H9 (cell line): Measurements from ENCODE around the gene SLTM. TPM values are rescaled to one million over a fixed set of nuclear protein-coding genes. Genes with fewer than 3 reads are reported as not detected.

Source experiments
- DNase-seq: peaks from one replicate; pipeline ENCODE4 v3.0.0-alpha.2; 2017
- H2AFZ ChIP-seq: one replicate; pipeline ENCODE4 v1.6.1; 2013; ENCODE audit warnings: mild to moderate bottlenecking, low read length, control low read depth, moderate library complexity
- H2AK5ac ChIP-seq: 2 replicates; pipeline ENCODE4 v1.6.1; 2013; ENCODE audit warnings: low read length, control low read depth, mixed read lengths; ENCODE audit not compliant: insufficient read length
- H2BK120ac ChIP-seq: one replicate; pipeline ENCODE4 v1.6.1; 2013; ENCODE audit warnings: low read depth, mild to moderate bottlenecking, low read length, control low read depth, inconsistent platforms; ENCODE audit not compliant: poor library complexity, severe bottlenecking
- H2BK12ac ChIP-seq: 2 replicates; pipeline ENCODE4 v1.6.1; 2013; ENCODE audit warnings: low read length, control low read depth, mixed read lengths, low read depth; ENCODE audit not compliant: insufficient read length
- H2BK15ac ChIP-seq: 2 replicates; pipeline ENCODE4 v1.6.1; 2013; ENCODE audit warnings: low read depth, low read length, control low read depth
- H2BK20ac ChIP-seq: one replicate; pipeline ENCODE4 v1.6.1; 2013; ENCODE audit warnings: low read depth, mild to moderate bottlenecking, low read length, control low read depth, inconsistent platforms; ENCODE audit not compliant: poor library complexity, severe bottlenecking
- H2BK5ac ChIP-seq: 2 replicates; pipeline ENCODE4 v1.6.1; 2013; ENCODE audit warnings: low read length, control low read depth, mixed read lengths; ENCODE audit not compliant: insufficient read length
- H3K14ac ChIP-seq: 2 replicates; pipeline ENCODE4 v1.6.1; 2013; ENCODE audit warnings: low read length, control low read depth; ENCODE audit not compliant: insufficient read depth
- H3K18ac ChIP-seq: 2 replicates; pipeline ENCODE4 v1.6.1; 2013; ENCODE audit warnings: low read depth, mild to moderate bottlenecking, mixed read lengths, low read length, control low read depth; ENCODE audit not compliant: insufficient read length
- H3K23ac ChIP-seq: 2 replicates; pipeline ENCODE4 v1.6.1; 2013; ENCODE audit warnings: low read length, control low read depth, mixed read lengths, low read depth; ENCODE audit not compliant: insufficient read length
- H3K23me2 ChIP-seq: 2 replicates; pipeline ENCODE4 v1.6.1; 2013; ENCODE audit warnings: low read depth, mild to moderate bottlenecking, mixed read lengths, low read length, control low read depth; ENCODE audit not compliant: insufficient read length, poor library complexity, severe bottlenecking
- H3K27ac ChIP-seq: 2 replicates; pipeline ENCODE4 v1.5.1; 2013; ENCODE audit warnings: low read length, control low read depth, mixed read lengths, low read depth; ENCODE audit not compliant: insufficient read length
- H3K27me3 ChIP-seq: 2 replicates; pipeline ENCODE4 v1.6.1; 2013; ENCODE audit warnings: low read length, control low read depth, inconsistent platforms; ENCODE audit not compliant: insufficient read depth
- H3K4ac ChIP-seq: 2 replicates; pipeline ENCODE4 v1.6.1; 2013; ENCODE audit warnings: low read depth, mild to moderate bottlenecking, control low read depth, inconsistent platforms, low read length, moderate library complexity
- H3K4me1 ChIP-seq: 2 replicates; pipeline ENCODE4 v1.6.1; 2013; ENCODE audit warnings: low read length, control low read depth, inconsistent platforms; ENCODE audit not compliant: insufficient read depth
- H3K4me2 ChIP-seq: 2 replicates; pipeline ENCODE4 v1.6.1; 2013; ENCODE audit warnings: low read length, control low read depth, mixed read lengths; ENCODE audit not compliant: insufficient read length, insufficient read depth
- H3K56ac ChIP-seq: 2 replicates; pipeline ENCODE4 v1.6.1; 2013; ENCODE audit warnings: low read depth, mild to moderate bottlenecking, mixed read lengths, low read length, control low read depth; ENCODE audit not compliant: insufficient read length
- H3K79me1 ChIP-seq: 2 replicates; pipeline ENCODE4 v1.6.1; 2013; ENCODE audit warnings: low read depth, mild to moderate bottlenecking, moderate library complexity, low read length, control low read depth, inconsistent platforms; ENCODE audit not compliant: insufficient read depth, poor library complexity, severe bottlenecking
- H3K79me2 ChIP-seq: 2 replicates; pipeline ENCODE4 v1.6.1; 2013; ENCODE audit warnings: low read length, control low read depth, inconsistent platforms; ENCODE audit not compliant: insufficient read depth
- H3K9ac ChIP-seq: 2 replicates; pipeline ENCODE4 v1.6.1; 2013; ENCODE audit warnings: low read length, control low read depth, mixed read lengths; ENCODE audit not compliant: insufficient read length; ENCODE audit errors: extremely low read depth
- H3K9me3 ChIP-seq: one replicate; pipeline ENCODE4 v1.6.1; 2013; ENCODE audit warnings: low read depth, low read length, inconsistent platforms; ENCODE audit not compliant: control insufficient read depth
- H3T11ph ChIP-seq: one replicate; pipeline ENCODE4 v1.6.1; 2013; ENCODE audit warnings: mild to moderate bottlenecking, low read length, control low read depth, inconsistent platforms
- H4K20me1 ChIP-seq: one replicate; pipeline ENCODE4 v1.6.1; 2013; ENCODE audit not compliant: control insufficient read depth, insufficient read length, insufficient read depth
- H4K5ac ChIP-seq: 2 replicates; pipeline ENCODE4 v1.6.1; 2013; ENCODE audit warnings: low read depth, mild to moderate bottlenecking, mixed read lengths, low read length, control low read depth; ENCODE audit not compliant: insufficient read length
- H4K8ac ChIP-seq: replicated peaks from 2 replicates; pipeline ENCODE4 v1.6.1; 2013; ENCODE audit warnings: low read length, control low read depth, mixed read lengths, low read depth; ENCODE audit not compliant: insufficient read length
- H4K91ac ChIP-seq: 2 replicates; pipeline ENCODE4 v1.6.1; 2013; ENCODE audit warnings: low read depth, mild to moderate bottlenecking, moderate library complexity, mixed read lengths, low read length, control low read depth; ENCODE audit not compliant: insufficient read length
- H3K27ac Mint-ChIP-seq, 3 experiments: 2 replicates in 2 of 3; 3 replicates in 1 of 3; pipeline ENCODE4 v1.8.0; 2020 to 2021; ENCODE audit warnings: mixed read lengths in 3 of 3, mild to moderate bottlenecking in 1 of 3, moderate library complexity in 1 of 3
- H3K27me3 Mint-ChIP-seq: 2 replicates; pipeline ENCODE4 v1.8.0; 2021; ENCODE audit warnings: low read depth, mild to moderate bottlenecking, moderate library complexity, mixed read lengths
- H3K36me3 Mint-ChIP-seq, 3 experiments: 2 replicates in 2 of 3; 3 replicates in 1 of 3; pipeline ENCODE4 v1.8.0; 2020 to 2021; ENCODE audit warnings: low read depth in 3 of 3, mixed read lengths in 3 of 3; ENCODE audit not compliant: insufficient read depth in 1 of 3
- H3K4me1 Mint-ChIP-seq, 2 experiments: 2 replicates each; pipeline ENCODE4 v1.8.0; 2020; ENCODE audit warnings: mixed read lengths in 2 of 2
- H3K4me3 Mint-ChIP-seq, 2 experiments: 2 replicates in 1 of 2; 3 replicates in 1 of 2; pipeline ENCODE4 v1.8.0; 2020 to 2021; ENCODE audit warnings: mild to moderate bottlenecking in 2 of 2, mixed read lengths in 2 of 2, moderate library complexity in 1 of 2
- H3K9me3 Mint-ChIP-seq, 2 experiments: 2 replicates in 1 of 2; 3 replicates in 1 of 2; pipeline ENCODE4 v1.8.0; 2020; ENCODE audit warnings: mild to moderate bottlenecking in 2 of 2, mixed read lengths in 2 of 2, moderate library complexity in 1 of 2
- CTCF ChIP-seq: fragments of 200-600 bp; sonication (generic); conservative IDR thresholded peaks from 3 replicates; pipeline ENCODE4 v1.8.0; 2021; ENCODE audit warnings: antibody characterized with exemption, mild to moderate bottlenecking
- WGBS: extraction: QIAGEN DNeasy Blood & Tissue Kit; methylation state at CpG from one replicate; pipeline ENCODE4 v1.1.7; 2013; ENCODE audit warnings: missing lambda C conversion rate, low lambda C conversion rate, mixed read lengths; ENCODE audit not compliant: insufficient read length; ENCODE audit errors: extremely low coverage; 5-methylcytosine and 5-hydroxymethylcytosine counted together
- total RNA-seq: library from RNA; stranded (reverse); gene quantifications from 2 replicates; pipeline ENCODE4 v1.2.1, GENCODE V29; 2021

Gene SLTM
- total RNA-seq, 1 experiment from 2014 or later: 132 TPM

GRCh38 chr15:58981808-58982475, 48.5 kb upstream of the SLTM start:
- H2AK5ac ChIP-seq: no peak overlapping the region
- H3K4me3 Mint-ChIP-seq: no peak overlapping the region
- no peak overlapping the region for H3K14ac ChIP-seq
- no peak overlapping the region for H3K9ac ChIP-seq
- H3K56ac ChIP-seq: no peak overlapping the region
- H3K4me2 ChIP-seq: no peak overlapping the region
- no peaks in the 10 kb centered on the region for H3K79me2 ChIP-seq
- no peak overlapping the region for H4K8ac ChIP-seq
- H3K27me3 ChIP-seq: no peaks in the 10 kb centered on the region
- H3K27ac ChIP-seq: no peak overlapping the region
- H3K9me3 Mint-ChIP-seq: no peaks in the 10 kb centered on the region
- H4K5ac ChIP-seq: no peak overlapping the region
- H3K18ac ChIP-seq: no peak overlapping the region
- no peaks in the 10 kb centered on the region for H3K4me1 ChIP-seq
- H2BK12ac ChIP-seq: no peak overlapping the region
- H3K36me3 Mint-ChIP-seq: no peaks in the 10 kb centered on the region
- no CpG with 5 or more reads among the region's 6 CpGs for WGBS
- H3K23me2 ChIP-seq: no peaks in the 10 kb centered on the region
- no peak overlapping the region for H2AFZ ChIP-seq
- no peak for DNase-seq
- TF ChIP-seq CTCF: no peak
- no peak overlapping the region for H2BK5ac ChIP-seq
- H2BK15ac ChIP-seq: no peak overlapping the region
- H3K79me1 ChIP-seq: no peaks in the 10 kb centered on the region
- H3K4ac ChIP-seq: no peak overlapping the region
- H3K27ac Mint-ChIP-seq: no peak overlapping the region
- no peaks in the 10 kb centered on the region for H3K9me3 ChIP-seq
- H3K27me3 Mint-ChIP-seq: peaks cover 5% of the 10 kb centered on the region
- no peaks in the 10 kb centered on the region for H4K20me1 ChIP-seq
- H4K91ac ChIP-seq: no peak overlapping the region
- H2BK120ac ChIP-seq: no peak overlapping the region
- H3T11ph ChIP-seq: no peak overlapping the region
- peaks cover 2 to 11% of the 10 kb centered on the region in 2 experiments; a peak in 3 of 4 replicates for H3K4me1 Mint-ChIP-seq
- no peak overlapping the region for H2BK20ac ChIP-seq
- no peak overlapping the region for H3K23ac ChIP-seq
